Natural killer cell (primary cell): ENCODE measurements around the gene RTN4. TPM values are rescaled to one million over a fixed set of nuclear protein-coding genes. Genes with fewer than 3 reads are reported as not detected.

Experiments
- ATAC-seq, 3 donors: fragments of 150-1000 bp in 2 of 3; fragments of 200-7000 bp in 1 of 3; cut with Tn5 transposase; 1 replicate in 1 of 3; 2 replicates in 2 of 3; pipeline ENCODE4 v1.10.0; 2021; ENCODE audit warnings: mild to moderate bottlenecking in 2 of 3, moderate library complexity in 2 of 3
- DNase-seq, 2 donors: peaks; one replicate each; pipeline versions ENCODE4 v3.0.0 to v3.0.0-alpha.2; 2013 to 2021; ENCODE audit warnings: mixed read lengths in 1 of 2
- H3K27ac ChIP-seq: one replicate; pipeline ENCODE4 v1.5.1; 2013; ENCODE audit warnings: mild to moderate bottlenecking, low read length
- H3K27me3 ChIP-seq: one replicate; pipeline ENCODE4 v1.6.1; 2013; ENCODE audit warnings: low read length; ENCODE audit not compliant: control insufficient read depth, insufficient read depth
- H3K36me3 ChIP-seq: one replicate; pipeline ENCODE4 v1.6.1; 2013; ENCODE audit warnings: low read length; ENCODE audit not compliant: control insufficient read depth, insufficient read depth
- H3K4me1 ChIP-seq: one replicate; pipeline ENCODE4 v1.6.1; 2013; ENCODE audit warnings: low read length; ENCODE audit not compliant: control insufficient read depth, insufficient read depth
- H3K4me3 ChIP-seq: one replicate; pipeline ENCODE4 v1.5.1; 2013; ENCODE audit warnings: low read length
- H3K9me3 ChIP-seq: one replicate; pipeline ENCODE4 v1.6.1; 2013; ENCODE audit warnings: low read length; ENCODE audit not compliant: control insufficient read depth, insufficient read depth
- H3K27ac Mint-ChIP-seq, 2 donors: one replicate each; pipeline ENCODE4 v1.8.0; 2022; ENCODE audit warnings: mild to moderate bottlenecking in 2 of 2, mixed read lengths in 2 of 2, moderate library complexity in 1 of 2
- H3K27me3 Mint-ChIP-seq, 2 donors: one replicate each; pipeline ENCODE4 v1.8.0; 2022; ENCODE audit warnings: low read depth in 2 of 2, mixed read lengths in 2 of 2
- H3K36me3 Mint-ChIP-seq: one replicate; pipeline ENCODE4 v1.8.0; 2022; ENCODE audit warnings: mixed read lengths
- H3K4me1 Mint-ChIP-seq, 2 donors: one replicate each; pipeline ENCODE4 v1.8.0; 2022; ENCODE audit warnings: mixed read lengths in 2 of 2
- H3K4me3 Mint-ChIP-seq: one replicate; pipeline ENCODE4 v1.8.0; 2022; ENCODE audit warnings: mild to moderate bottlenecking, moderate library complexity, mixed read lengths
- H3K9me3 Mint-ChIP-seq, 2 donors: one replicate each; pipeline ENCODE4 v1.8.0; 2022; ENCODE audit warnings: mixed read lengths in 2 of 2
- CTCF ChIP-seq: fragments of 200-600 bp; IDR thresholded peaks from one replicate; pipeline ENCODE4 v1.8.0; 2022; ENCODE audit warnings: antibody characterized with exemption
- WGBS: methylation state at CpG from one replicate; pipeline ENCODE4 v1.1.7; 2013; ENCODE audit warnings: missing lambda C conversion rate; ENCODE audit not compliant: insufficient coverage; 5-methylcytosine and 5-hydroxymethylcytosine counted together
- intact Hi-C: fragments of 100-400 bp; cut with micrococcal nuclease; formaldehyde crosslinking; loops from one replicate; pipeline ENCODE4 v1.14.2; 2022
- total RNA-seq, 4 donors: library from RNA; stranded (reverse); fragments of 120-200 nt in 1 of 4; gene quantifications; one replicate each; pipeline versions ENCODE4 v1.2.3 to v1.2.4, GENCODE V29; 2013 to 2022

RTN4 gene
- total RNA-seq, 3 donors from 2014 or later (not counting 1 experiment from before 2014, with no cell fraction given), result 100 to 117 (median 109) TPM

- H3K36me3 ChIP-seq, result no peaks in the 10 kb centered on the region
- no peaks in the 10 kb centered on the region for H3K9me3 ChIP-seq
- ATAC-seq (peak in 1 of 3 donors; percentile 79), DNase-seq (no peak)
- no peaks in the 10 kb centered on the region for H3K27me3 ChIP-seq
- H3K27ac Mint-ChIP-seq, result no peak overlapping the region
- peaks cover 0 to 2% of the 10 kb centered on the region in 2 donors for H3K9me3 Mint-ChIP-seq
- H3K4me1 ChIP-seq, result no peaks in the 10 kb centered on the region
- TF ChIP-seq CTCF, result no peak
- WGBS, result 65% methylated on average over 4 of the region's 4 CpGs
- no peak overlapping the region for H3K4me3 ChIP-seq
- H3K4me1 Mint-ChIP-seq, result peaks cover 12 to 18% of the 10 kb centered on the region in 2 donors
- H3K27ac ChIP-seq, result no peak overlapping the region
- H3K27me3 Mint-ChIP-seq, result no peaks in the 10 kb centered on the region
- intact Hi-C loops, result no loop called here
- peak overlapping the region; percentile 3 for H3K4me3 Mint-ChIP-seq
- H3K36me3 Mint-ChIP-seq, result no peaks in the 10 kb centered on the region
These were observed 125.2 kb downstream of the RTN4 start for GRCh38 chr2:54925022-54925421.

- H3K4me1 ChIP-seq, result no peaks in the 10 kb centered on the region
- H3K4me3 ChIP-seq, result no peak overlapping the region
- WGBS, result no CpG with 5 or more reads among the region's 1 CpG
- Mint-ChIP-seq H3K9me3 (peaks cover 0 to 2% of the 10 kb centered on the region in 2 donors), H3K27ac (no peak overlapping the region), H3K27me3 (no peaks in the 10 kb centered on the region), H3K36me3 (no peaks in the 10 kb centered on the region), H3K4me1 (peaks cover 12 to 18% of the 10 kb centered on the region in 2 donors), H3K4me3 (no peak overlapping the region)
- H3K27me3 ChIP-seq, result no peaks in the 10 kb centered on the region
- ATAC-seq, result no peak
- H3K36me3 ChIP-seq, result no peaks in the 10 kb centered on the region
- H3K9me3 ChIP-seq, result no peaks in the 10 kb centered on the region
- DNase-seq, result no peak
- TF ChIP-seq CTCF, result no peak
- no peak overlapping the region for H3K27ac ChIP-seq
- intact Hi-C loops, result no loop called here
These were observed 126.1 kb downstream of the RTN4 start for GRCh38 chr2:54924121-54924520.

Other genes starting within 250 kb of the RTN4 start
- gene CLHC1, start 181.8 kb upstream of the RTN4 start, total RNA-seq, result 10 to 100 TPM in 1 of 3 donors, 1 to 10 TPM in 2; 5.6 to 14.9 (median 6.3) TPM
- 1,000 to 10,000 TPM in 1 of 3 donors, 100 to 1,000 TPM in 2; 830 to 1,009 (median 939) TPM for gene RPS27A, start 182.2 kb upstream of the RTN4 start, total RNA-seq
- gene MTIF2, start 218.8 kb upstream of the RTN4 start, total RNA-seq, result 10 to 100 TPM; 19.8 to 26.6 (median 20.8) TPM